ENCODE results near the gene FAM20C. TPM values are rescaled to one million over a fixed set of nuclear protein-coding genes. Genes with fewer than 3 reads are reported as not detected.

The FAM20C gene
- total RNA-seq, 1 donor from 2014 or later = 57.0 TPM

DNA sequence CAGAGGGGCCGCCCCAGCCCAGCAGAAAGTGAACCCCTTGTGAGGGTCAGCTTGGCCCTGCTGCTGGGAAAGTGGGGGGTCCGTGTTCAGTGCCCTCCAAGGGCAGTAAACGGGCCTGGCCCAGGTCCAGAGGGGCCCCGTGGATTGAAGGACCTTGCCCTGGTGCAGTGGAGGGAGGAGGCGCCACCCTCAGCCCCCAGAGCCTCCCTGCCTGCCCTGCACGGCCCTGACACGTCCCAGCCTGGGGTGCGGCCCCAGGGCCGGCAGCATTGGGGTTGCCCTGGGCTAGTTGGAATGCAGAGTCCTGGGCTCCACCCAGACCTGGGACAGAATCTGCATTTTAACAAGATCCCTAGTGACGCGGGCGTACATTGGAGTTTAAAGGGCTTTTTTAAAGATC, 54.8 kb downstream of the FAM20C start:
- DNase-seq (ENCODE audit: low spot score) = no peak
- intact Hi-C loops (cut with DNase I) = no loop called here
- ATAC-seq = no peak

DNA sequence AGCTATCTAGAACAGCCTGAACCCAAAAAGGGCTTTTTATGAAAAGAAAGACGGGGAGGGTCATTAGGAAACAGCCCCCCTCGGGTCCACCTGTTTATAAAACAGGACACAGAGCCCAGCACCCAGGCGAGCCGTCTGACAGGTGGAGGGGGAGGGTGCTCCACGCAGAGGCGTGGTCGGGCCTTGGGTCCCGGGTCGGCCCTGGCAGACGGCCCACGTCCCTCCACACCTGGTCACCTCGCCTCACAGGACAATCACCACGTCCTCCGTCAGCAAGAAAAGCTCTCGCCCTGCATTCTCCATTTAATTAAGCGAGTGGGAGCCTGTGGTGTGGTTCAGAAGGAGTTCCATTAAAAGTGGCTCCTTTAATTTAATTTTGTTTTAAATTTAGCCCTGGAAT, 55.3 kb downstream of the FAM20C start:
- ATAC-seq (no peak), DNase-seq (ENCODE audit: low spot score) (no peak)
- intact Hi-C loops (cut with DNase I) = no loop called here

DNA sequence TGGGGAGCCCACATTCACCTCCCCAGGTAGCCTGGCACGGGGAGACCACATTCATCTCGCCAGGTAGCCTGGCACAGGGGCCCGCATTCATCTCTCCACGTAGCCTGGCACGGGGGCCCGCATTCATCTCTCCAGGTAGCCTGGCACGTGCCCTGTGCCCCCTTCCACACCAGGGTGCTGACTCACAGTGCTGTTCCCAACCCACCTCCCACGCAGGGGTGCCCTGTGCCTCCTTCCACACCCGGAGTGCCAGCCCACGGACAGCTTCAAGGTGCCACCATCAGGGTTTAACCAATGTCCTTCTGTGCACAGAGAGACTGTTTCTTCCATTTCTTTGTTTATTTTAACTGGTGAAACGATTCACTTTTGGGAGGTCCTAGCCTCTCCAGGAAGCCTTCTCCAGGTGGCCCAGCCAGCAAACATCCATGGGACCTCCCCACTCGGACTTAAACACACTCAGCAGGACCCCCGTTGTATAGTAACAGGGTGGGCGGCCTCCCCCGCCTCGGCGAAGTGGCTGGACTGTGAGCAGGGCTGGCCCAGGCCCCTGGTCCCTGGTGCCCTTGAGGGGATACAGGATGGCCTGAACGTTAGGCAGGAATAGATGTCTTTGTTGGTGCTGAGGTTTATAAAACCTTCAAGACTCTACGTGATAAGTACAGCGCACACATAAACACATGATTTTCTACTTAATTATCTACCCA, 56.5 kb downstream of the FAM20C start:
- ATAC-seq (no peak), DNase-seq (ENCODE audit: low spot score) (no peak)
- intact Hi-C loops (cut with DNase I) = no loop called here

DNA sequence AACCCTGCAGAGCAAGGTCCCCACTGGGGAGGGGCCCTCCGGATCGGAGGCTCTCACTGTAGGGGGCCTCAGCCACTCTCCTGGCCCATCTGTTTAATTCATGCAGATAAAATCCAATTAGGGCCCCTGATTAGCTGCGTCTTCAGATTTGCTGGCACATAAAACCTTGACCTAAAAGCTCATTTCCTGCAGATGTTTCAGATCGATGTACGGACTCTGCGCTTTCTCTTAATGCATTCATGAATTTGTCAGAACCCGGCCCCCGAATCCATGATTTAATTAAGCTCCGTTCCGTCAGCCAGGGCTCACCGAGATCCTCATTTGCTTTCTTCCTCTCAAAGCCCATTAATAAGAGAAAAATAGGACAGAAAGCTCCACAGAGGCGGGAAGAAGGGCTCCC, 57.6 kb downstream of the FAM20C start:
- DNase-seq (ENCODE audit: low spot score) (no peak), ATAC-seq (no peak)
- intact Hi-C loops (cut with DNase I) = loop anchor here (2.0 kb wide), 1 partner anchor 53 kb away; no protein-coding TSS in a partner anchor

DNA sequence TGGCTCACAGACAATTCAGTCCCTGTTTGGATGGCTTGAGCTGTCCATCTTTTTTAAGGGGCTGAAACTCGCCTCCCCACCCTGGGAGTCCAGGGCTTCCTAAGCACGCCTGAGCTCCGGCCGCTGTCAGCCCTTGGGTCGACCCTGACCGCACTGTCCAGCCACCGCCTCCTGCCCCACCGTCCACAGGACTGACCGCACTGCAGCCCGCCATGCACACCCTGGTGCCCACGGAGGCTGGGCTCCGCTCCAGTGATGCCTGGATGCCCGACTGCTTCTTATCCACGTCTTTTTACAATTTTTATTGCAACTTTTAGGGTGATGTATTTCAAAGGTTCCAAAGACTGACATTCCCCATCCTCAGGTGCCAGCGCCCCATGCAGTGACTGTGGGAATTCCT, 58.2 kb downstream of the FAM20C start:
- DNase-seq (ENCODE audit: low spot score) (no peak), ATAC-seq (no peak)
- intact Hi-C loops (cut with DNase I) = loop anchor here (2.0 kb wide), 1 partner anchor 54 kb away; no protein-coding TSS in a partner anchor

DNA sequence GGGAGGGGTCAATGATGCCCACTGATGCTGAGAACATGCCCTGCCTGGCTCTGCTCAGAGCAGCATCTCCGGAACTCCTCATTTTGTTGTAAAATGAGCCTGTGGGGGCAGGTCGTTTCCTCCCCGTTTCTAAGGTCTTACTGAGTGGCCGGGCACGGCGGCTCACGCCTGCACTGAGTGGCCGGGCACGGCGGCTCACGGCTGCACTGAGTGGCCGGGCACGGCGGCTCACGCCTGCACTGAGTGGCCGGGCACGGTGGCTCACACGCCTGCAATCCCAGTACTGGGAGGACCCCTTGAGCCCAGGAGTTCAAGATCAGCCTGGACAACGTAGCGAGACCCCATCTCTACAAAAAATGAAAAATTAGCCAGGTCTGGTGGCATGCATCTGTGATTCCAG, 58.6 kb downstream of the FAM20C start:
- ATAC-seq (no peak), DNase-seq (ENCODE audit: low spot score) (no peak)
- intact Hi-C loops (cut with DNase I) = loop anchor here (2.0 kb wide), 1 partner anchor 54 kb away; no protein-coding TSS in a partner anchor

DNA sequence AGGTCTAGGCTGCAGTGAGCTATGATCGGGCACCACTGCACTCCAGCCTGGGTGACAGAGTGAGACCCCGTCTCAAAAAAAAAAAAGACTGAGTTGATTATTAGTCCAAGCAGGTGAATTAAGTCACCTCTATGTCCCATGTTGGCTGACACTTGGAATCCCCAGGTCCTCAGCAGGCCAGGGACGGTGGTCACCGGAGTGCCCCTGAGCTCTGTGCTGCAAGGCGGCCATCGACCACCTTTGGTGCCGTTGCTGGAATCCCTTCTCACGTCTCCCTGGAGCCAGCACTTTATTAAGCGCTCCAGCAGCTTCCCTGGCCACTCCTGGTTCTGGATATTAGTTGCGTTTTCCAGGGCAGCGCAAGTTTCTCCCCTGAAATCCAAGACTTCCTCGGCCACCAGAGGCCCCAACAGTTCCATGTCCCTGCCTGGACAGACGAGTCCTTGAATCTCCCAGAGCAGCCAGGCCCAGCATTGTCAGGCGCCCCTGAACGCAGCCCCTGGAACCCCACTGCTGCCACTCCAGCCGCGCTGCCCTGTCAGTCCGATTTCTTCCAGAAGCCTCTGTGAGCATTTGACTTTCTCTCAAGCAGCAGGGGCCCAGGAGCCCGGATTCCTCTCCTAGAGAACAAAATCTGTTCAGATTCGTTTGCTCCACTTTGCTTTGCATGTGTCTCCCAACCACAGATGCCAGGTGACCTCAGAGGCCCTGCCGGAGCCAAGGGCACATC, 59.2 kb downstream of the FAM20C start:
- DNase-seq (ENCODE audit: low spot score) = no peak
- intact Hi-C loops (cut with DNase I) = loop anchor here (2.0 kb wide), 1 partner anchor 55 kb away; no protein-coding TSS in a partner anchor
- ATAC-seq = no peak

DNA sequence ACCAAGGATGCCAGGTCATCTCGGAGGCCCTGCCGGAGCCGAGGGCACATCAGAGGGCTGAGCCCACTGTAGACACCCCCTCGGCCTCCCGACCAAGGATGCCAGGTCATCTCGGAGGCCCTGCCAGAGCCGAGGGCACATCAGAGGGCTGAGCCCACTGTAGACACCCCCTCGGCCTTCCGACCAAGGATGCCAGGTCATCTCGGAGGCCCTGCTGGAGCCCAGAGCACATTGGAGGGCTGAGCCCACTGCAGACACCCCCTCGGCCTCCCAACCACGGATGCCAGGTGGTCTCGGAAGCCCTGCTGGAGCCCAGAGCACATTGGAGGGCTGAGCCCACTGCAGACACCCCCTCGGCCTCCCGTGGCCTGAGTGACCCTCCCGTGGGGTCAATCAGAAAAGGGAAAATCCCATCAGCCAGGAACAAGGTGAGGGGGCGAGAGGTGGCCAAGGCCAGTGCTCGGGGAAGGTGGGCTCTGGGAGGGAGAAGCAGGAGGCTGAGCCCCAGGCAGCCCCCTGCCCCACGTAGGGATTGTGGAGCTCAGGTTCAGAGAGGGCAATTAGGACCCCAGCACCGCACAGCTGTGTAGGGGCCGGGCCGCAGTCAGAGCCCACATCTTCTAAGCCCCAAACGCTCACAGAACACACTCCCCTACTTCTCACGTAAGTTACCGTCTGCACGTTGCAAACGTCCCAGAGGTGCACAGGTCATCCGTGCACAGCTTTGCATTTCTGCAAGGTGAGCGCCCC, 60.0 kb downstream of the FAM20C start:
- no peak for DNase-seq (ENCODE audit: low spot score)
- intact Hi-C loops (cut with DNase I) = no loop called here
- no peak for ATAC-seq

DNA sequence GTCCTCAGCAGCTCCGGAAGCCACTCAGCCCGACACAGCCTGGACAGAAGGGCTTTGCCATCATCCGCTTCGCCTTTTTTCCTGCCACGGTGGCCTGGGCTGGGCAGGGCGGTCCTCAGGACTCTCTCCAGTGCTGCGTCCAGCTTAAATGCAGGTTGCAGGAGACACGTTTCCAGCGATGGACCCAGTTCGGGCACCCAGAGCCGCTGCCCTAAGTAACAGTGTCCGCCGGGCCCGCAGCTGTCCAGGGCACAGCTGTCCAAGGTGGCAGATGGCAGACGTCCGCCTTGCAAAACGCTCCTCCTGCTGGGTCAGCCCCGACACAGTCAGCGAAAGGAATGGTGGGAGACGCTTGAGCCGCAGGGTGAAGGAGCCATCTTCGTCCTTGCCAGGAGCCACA, 60.6 kb downstream of the FAM20C start:
- no peak for ATAC-seq
- intact Hi-C loops (cut with DNase I) = no loop called here

DNA sequence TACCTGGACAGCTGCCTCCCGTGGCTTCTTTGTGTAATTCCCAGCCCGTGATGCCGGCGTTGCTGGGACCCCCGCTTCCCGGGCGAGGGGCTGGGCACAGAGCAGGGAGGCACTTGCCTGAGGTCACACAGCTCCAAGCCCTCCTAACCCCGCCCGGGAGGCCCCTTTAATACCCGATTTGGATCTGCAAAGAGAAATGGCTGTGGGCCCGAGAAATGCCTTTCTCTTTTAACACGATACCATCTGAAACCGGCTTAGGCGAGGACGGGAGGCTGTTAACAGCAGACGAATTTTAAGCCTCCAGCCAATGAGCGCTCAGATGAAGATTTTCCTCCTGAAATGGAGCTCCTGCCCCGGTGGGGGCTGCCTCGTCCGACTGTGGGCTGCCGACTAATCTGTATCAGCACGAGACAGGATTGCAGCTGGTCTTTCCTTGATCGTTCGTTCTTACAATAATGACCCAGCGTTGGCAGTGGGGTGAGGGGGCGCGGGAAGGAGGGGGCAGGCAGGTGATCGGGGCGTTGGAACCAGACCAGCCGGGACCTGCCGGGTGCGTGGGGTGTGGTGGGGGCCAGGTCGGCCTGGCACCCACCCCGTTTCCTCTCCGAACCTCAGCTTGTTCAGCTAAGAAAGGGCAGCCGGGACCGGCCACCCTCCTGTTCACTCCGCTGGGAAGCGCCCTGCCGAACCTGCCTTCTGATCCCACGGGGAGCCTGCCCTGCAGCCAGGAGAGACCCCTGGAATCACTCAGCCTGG, 61.4 kb downstream of the FAM20C start:
- intact Hi-C loops (cut with DNase I) = no loop called here
- no peak for DNase-seq (ENCODE audit: low spot score)
- ATAC-seq = no peak

More for the DNA sequence above, 60.6 kb downstream of the FAM20C start:
- DNase-seq (ENCODE audit: low spot score) = no peak

DNA sequence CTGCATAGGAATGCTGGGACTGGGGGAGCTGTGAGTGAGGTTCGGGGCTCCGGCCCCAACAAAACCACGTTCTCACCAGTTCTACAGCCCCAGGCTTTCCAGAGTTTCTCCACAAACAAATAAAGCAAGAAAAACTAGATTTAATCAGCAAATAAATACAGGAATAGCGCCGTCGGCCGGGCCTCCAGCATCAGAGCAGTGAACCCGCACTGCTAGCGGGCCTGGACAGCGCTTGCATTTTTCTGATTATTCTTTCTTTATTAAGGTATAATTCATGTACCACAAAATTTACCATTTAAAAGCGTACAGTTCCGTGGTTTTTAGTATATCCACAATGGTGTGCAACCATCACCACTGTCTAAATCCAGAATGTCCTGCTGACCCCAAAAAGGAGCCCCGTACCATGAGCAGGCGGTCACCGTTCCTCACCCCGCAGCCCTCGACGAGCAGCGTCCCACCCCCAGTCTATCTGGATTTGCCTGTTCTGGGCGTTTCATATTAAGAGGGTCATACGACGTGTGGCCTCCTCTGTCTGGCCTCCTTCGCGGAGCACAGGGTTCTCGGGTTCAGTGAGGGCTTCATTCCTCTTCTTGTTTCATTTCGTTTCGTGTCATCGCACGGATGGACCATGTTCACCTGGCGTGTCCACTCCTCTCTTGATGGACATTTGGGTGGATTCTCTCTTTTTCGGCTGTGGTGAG, 62.1 kb downstream of the FAM20C start:
- ATAC-seq (no peak), DNase-seq (ENCODE audit: low spot score) (no peak)
- intact Hi-C loops (cut with DNase I) = no loop called here

DNA sequence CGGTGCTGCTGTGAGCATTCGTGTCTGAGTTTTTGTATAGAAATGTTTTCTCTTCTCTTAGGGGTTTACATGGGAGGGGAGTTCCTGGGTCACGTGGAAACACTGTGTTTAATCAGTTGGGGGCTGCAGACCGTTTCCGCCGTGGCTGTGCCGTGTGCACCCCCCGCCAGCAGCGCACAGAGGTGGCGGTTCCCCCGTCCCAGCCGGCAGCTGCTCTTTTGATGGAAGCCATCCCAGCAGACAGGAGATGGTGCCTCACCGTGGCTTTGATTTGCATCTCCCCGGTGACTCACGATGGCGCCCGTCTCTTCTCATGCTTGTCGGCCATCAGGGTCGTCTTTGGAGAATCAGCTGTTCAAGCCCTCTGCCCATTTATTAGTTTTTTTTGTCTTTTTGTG, 62.7 kb downstream of the FAM20C start:
- intact Hi-C loops (cut with DNase I) = no loop called here
- no peak for ATAC-seq
- DNase-seq (ENCODE audit: low spot score) = no peak

DNA sequence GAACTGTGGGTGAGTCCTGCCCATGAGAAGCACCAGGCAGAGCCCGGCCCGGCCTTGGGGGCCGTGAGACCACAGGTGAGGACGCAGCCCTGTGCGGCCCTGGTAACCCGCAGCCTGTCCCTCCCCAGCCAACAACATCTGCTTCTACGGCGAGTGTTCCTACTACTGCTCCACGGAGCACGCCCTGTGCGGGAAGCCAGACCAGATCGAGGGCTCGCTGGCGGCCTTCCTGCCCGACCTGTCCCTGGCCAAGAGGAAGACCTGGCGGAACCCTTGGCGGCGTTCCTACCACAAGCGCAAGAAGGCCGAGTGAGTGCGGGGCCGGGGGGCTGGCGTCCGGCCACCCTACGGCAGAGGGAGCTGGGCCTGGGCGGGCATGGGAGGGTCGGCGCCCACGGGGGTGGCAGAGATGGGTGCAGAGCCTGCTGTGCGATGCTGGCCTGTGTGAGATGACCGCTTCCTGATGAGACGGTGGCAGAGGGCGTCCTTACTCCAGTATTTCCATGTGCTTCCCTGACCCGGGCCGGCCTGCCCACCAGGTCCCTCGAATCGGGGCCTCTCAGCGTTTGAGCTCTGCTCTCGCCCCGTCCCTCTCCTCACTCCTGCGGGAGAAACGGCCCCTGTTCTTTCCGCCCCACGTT, 63.5 kb downstream of the FAM20C start:
- no peak for DNase-seq (ENCODE audit: low spot score)

DNA sequence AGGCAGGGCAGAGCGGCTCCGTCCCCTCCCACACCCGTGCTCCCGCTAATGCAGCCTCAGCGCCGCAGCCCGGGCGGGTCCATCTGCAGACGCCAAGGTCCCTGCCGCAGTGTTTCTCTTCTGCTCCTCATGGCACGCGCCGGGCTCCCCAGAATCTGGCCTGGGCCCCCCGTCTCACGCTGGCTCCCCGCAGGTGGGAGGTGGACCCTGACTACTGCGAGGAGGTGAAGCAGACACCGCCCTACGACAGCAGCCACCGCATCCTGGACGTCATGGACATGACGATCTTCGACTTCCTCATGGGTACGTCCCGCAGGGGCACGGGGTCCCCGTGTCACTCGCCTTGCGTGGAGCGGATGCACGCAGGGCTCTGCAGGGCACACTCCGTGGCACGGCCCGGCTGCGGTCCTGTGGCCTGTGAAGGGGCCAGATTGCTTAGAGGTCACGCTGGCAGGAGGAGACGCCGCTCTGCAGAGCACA, 64.1 kb downstream of the FAM20C start:
- intact Hi-C loops (cut with DNase I) = no loop called here
- no peak for DNase-seq (ENCODE audit: low spot score)
- no peak for ATAC-seq

More for the DNA sequence above, 63.5 kb downstream of the FAM20C start:
- no peak for ATAC-seq
- intact Hi-C loops (cut with DNase I) = no loop called here

DNA sequence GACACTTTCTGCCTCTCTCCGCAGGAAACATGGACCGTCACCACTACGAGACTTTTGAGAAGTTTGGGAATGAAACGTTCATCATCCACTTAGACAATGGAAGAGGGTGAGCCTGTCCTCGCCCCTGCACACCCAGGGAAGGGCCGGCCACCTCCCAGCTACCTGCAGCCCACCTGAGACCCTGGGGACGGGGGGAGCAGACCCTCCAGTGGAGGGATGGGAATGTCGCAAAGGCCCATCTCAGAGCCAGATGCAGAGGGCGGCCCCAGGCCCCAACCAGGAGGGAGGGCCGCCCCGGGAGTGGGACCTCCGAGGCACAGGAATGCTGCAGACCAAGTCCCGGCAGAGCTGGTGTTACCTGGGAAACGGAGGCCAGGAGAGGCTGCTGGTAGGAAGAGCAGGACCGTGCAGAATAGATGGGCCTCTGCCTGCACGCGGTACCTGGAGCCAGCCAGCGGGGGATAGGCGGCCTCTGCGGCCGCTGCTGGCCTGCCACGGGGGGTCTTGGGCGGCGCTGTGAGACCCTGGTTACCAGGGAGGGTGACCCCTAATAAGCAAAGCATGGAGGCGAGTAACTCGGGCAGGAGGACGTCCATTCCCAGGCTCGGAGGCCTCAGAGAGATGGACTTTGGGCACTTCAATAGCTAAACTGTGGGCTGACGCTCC, 64.7 kb downstream of the FAM20C start:
- intact Hi-C loops (cut with DNase I) = no loop called here
- ATAC-seq (no peak), DNase-seq (ENCODE audit: low spot score) (no peak)

DNA sequence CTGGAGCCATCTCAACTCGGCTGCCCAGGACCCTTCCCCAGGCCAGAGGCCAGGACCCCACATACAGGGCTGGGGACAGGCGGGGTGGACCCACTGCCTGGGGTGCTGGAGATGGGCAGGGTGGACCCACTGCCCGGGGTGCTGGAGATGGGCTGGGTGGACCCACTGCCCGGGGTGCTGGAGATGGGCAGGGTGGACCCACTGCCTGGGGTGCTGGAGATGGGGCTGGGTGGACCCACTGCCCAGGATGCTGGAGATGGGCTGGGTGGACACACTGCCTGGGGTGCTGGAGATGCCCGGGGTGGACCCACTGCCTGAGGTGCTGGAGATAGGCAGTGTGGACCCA, 65.2 kb downstream of the FAM20C start:
- intact Hi-C loops (cut with DNase I) = no loop called here
- DNase-seq (ENCODE audit: low spot score) (no peak), ATAC-seq (no peak)

DNA sequence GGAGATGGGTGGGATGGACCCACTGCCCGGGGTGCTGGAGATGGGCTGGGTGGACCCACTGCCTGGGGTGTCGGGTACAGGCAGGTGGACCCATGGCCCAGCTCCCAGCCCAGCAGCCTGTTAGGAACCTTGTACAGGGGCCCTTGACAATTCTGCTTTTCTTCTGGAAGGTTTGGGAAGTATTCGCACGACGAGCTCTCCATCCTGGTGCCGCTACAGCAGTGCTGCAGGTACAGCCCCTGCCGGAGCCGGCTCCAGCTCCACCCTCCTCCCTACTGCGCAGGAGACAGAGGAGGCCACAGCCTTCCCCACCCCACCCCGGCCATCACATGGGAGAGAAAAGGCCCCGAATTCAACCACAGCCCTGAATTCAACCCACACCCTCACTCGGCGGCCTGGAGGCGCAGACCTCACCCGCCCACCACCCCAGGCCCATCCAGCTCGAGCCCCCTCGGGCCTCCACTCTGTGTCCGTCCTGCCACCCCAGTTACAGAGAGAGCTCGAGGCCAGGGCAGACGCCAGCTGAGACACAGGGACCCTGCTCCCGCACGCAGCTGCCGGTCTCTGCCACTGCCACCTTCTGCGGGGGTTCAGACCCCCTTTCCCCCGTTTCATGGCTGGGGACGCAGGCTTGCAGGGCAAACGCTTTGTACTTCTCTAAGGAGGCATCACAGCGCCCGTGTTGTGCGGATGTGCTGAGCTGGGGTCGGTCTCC, 66.3 kb downstream of the FAM20C start:
- ATAC-seq (no peak), DNase-seq (ENCODE audit: low spot score) (no peak)
- intact Hi-C loops (cut with DNase I) = no loop called here

All from sciatic nerve (tissue), 2 donors.